HG02943 (cell line): ENCODE results near the gene RILP.

ENCODE experiments used
- ATAC-seq: cut with Tn5 transposase; IDR thresholded peaks from one replicate; pipeline ENCODE4 v1.9.1; 2021; ENCODE audit warnings: mild to moderate bottlenecking, low read depth, moderate library complexity; ENCODE audit not compliant: unreplicated experiment

The RILP gene

DNA sequence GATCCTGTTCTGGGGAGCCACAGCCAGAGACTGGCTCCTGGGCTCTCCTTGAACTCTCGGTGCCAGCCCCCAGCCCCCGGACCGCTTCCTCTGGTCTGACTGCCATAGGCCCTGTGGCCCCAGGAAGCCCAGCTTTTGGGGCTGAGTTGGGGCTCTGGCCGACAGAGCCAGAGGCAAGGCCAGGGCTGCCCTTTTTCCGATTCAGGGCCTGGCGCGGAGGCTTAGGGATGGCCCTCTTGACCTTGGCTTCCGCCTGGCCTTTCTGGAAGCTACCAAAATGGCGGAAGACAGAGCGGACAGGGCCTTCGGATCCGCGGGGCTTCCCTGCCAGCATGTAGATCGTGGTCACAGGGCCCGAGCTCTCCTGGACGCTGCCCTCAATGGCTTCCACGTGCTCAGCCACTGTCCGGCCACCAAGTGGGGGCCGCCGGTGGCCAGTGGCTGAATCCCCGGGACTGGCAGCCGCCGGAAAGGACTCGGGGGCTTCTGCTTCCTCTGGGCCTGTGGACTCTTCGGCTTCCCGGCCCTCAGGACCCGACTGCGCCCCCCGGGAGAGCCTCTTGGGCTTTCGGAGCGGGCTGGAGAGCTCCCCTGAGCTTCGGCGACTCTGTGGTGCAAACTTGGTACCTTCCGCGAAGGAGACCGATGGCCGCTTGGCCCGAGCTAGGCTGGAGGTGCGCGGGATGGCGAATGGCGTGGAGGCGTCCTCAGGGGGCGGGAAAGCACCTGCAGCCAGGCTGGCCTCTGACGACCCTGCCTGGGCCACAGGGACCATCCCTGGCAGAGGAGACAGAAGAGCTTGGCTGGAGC lies 14.6 kb downstream of the RILP start:
- ATAC-seq, result no peak

DNA sequence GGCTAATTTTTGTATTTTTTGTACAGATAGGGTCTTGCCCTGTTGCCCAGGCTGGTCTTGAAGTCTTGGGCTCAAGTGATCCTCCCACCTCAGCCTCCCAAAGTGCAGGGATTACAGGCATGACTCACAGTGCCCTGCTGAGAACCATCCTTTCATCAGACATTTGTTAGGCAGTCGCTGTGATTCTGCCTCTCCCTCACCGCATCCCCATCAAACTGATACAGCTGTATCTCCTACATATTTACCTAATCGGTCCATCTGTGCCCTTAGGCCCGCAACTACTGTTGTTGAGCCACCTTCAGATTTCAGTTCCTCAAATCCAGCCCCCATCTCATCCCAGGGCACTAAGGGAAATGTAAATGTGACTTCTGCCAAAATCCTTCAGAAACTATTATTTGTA lies 19.0 kb downstream of the RILP start:
- no peak for ATAC-seq

- no peak for ATAC-seq
Measured at GRCh38 chr17:1629504-1630310, 20.0 kb downstream of the RILP start.

- peak; percentile 48 for ATAC-seq
Measured at GRCh38 chr17:1628856-1629503, 20.7 kb downstream of the RILP start.

DNA sequence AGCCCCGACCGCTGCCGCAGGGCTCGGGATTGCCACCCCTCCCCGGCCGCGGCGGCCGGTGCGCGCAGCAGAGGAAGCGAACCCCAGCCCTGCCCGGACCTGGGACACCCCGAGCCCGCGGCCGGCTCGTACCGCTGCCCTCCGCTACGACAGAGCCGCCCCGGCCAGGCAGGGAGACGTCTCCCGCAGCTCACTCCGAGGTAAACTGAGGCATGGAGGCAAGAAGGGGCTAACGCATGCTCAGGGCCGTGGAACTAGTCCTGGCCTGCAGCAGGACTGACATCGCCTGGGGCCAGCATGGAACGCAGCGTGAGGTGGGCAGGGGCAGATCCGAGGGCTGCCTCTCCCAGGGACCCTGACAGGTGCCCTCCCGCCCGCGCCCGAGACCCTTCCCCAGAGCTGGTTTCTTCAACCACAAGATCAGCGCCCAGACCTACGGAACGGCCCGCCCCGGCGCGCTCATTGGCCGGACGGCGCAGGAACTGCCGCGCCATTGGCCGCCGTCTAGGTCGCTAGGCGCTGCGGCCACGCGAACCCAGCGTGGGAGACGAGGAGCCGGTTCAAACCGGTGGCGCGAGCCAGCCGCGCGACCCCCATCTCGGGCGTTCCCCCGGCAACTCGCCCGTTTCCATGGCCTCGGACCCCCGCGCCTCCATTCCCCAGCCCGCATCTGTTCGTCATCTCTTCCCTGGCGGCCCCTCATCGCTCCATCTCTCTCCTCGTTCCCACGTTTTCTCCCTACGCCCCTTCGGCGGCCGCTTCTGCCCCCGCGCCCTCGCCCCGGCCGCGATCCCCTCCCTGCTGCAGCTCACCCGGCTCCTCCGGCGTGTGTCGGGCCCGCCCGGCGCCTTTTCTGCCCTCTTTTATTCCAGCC lies 21.4 kb downstream of the RILP start, which contains the start of gene SLC43A2:
Gene SLC43A2 (minus strand): TSS at position 853 of the 874 bp plus-strand sequence. CDS start 960 bp downstream, outside the sequence.
- peak; percentile 46 for ATAC-seq

DNA sequence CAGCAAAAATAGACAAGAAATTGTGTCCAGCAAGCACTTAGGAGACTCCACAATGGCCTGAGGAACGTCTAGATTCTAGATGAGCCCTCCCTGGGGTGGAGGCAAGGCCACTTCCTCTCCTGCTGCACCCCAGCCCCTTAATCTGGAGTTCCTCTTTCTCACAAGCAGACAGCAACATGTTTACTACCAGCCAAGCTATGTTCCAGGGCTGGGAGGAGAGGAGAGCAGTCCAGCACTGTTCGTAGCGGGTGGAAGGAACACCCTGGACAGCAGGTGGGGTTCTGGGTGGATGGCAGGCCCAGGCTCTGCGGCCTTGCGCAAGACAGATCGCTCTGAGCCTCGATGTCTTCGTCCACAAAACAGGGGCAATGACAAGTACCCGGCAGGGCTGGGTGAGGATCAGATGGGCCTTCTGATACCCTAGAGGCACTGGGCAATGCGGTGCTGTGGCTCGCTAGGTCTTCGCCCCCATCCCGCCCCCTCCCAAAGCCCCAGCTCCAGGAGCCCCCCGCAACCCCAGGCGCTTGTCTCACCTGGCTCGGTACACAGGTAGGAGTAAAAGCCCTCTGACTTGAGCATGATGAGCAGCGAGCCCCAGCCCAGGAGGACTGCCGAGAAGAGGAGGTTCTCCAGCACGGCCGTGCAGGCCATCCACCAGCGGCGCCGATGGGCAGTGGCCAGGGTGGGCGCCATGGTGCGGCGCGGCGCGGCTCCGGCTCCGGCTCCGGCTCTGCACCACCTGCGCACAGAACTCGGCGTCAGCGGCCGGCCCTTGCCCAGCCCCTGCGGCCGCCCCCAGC lies 22.3 kb downstream of the RILP start:
- no peak for ATAC-seq

DNA sequence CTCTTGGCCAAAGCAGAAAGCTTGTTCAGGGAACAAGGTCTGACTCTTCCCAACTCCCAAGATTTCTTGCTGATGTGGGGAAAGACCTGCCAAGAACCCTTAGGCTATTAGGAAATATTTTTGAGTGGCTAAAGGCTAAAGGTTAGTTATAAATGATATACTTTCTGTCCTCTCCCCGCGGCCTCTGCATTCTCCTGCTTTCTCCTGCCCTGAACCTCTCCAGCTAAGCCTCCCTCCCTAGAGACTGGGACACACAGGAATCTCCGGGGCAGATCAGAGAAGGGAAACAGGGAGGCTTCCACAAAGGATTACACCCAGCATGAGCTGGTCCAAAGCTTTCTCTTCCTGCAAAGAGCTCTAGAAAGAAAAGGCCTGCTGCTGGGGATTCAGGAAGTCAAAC lies 23.3 kb downstream of the RILP start:
- no peak for ATAC-seq

- ATAC-seq, result no peak
Measured at GRCh38 chr17:1625581-1625980, 24.1 kb downstream of the RILP start.

- no peak for ATAC-seq
Measured at GRCh38 chr17:1625053-1625452, 24.6 kb downstream of the RILP start.

DNA sequence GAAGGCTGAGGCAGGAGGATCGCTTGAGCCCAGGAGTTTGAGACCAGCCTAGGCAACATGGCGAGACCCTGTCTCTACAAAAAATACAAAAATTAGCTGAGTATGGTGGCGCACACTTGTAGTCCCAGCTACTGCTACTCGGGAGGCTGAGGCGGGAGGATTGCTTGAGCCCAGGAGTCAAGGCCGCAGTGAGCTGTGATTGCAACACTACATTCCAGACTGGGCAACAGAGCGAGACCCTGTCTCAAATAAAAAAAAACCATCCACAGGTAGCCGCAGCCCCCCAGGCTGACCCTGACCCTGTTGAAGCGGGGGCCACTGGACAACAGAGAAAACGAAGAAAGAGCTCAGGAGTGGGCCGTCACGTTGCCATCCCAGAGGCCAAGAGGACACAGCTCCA lies 25.0 kb downstream of the RILP start:
- no peak for ATAC-seq

DNA sequence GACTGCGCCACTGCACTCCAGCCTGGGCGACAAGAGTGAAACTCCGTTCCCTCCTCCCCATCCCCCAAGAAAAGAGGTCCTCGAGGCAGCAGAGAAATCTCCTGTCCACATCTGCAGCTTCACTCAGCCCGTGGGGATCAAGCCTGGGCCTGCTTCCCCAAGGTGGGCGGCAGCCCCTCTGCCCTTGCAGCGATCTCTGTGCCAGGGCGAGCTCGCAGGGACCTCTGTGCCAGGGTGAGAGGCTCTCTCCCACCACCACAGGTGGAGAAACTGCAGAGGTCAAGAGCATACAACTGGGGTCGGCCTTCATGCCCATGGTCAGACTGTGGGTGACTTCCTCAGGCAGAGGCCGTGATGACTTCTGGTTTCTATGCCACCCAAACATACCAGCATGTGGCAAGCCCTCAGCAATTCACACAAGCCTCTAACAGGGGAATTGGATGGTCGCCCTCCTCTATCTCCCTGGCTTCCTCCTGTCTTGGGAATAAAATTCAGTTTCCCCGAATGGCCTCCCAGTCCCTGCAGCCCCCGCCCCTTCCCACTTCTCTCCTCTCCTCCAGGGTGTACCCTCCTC lies 26.5 kb downstream of the RILP start:
- ATAC-seq, result no peak

DNA sequence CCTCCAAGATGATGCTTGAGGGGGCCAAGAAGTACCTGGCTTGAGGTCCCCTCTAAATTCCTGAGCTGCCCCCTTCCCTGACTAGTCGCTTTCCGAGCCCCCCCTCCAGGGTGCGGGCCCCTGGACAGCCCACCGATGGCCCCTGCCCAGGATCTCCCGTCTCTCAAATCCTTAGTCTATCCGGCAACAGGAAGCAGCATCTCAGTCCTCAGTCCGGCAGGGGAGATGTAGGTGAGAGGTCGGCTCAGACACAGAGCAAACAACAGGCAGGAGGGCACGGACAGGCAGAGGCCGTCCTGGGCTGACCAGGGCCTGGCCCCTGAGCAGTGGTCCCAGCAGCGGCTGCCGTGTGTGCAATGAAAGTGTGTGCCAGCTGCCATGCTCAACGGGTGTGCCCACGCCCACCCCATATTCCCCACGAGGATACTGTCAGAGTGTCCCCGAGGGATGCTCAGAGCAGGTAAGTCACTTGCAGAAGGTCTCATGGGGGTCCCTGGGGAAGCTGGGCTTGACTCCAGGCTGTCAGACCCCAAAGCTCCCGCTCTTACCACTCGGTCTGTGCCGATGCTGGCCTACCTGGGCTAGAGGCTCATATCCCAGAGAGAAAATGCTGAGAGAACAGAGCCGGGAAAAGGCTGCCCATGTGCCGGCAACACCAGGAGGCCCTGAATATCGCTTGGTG lies 28.3 kb downstream of the RILP start:
- no peak for ATAC-seq

GRCh38 chr17:1620486-1620885 lies 29.2 kb downstream of the RILP start:
- ATAC-seq, result no peak

DNA sequence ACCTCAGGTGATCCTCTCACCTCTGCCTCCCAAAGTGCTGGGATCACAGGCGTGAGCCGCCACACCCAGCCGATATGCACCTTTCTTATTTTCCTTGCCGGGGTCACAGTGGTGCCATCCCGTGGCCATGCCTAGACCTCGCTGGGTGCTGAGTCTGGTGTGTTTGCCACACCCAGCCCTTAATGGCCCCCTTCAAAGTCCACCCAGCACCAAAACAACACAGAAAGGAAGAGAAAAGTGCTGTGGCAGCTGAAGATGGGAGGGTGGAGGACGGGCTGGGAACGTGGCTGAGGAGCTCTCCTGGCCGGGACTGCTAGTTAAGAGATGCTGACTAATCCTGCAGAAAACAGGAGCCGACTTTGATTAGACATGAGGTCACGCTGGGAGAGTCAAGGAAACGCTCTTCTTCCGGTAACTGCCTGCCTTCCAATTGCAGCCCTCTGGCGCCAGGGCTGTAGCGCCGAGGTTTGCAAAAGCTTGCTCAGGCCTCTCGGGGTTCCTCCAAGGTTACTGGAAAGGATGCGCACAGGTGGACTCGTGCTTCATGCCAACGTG lies 32.0 kb downstream of the RILP start:
- no peak for ATAC-seq

DNA sequence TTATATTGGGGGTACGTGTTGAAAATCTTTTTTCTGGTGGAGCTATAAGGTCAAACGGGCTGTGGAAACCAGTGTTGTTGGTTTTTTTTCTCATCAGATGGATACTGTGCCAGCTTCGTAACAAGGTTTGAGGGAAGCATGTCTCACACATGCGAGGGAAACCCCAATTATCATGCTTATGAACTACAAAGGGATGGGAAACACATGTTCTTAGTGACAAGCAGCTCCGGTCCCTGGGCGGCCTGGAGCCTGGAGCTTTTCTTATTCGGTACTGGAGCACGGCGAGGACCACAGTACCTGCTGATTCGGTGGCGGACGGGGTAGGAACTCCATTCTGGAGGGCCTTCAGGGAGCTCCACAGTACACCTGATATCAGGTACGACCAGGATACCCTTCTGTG lies 33.6 kb downstream of the RILP start:
- no peak for ATAC-seq

DNA sequence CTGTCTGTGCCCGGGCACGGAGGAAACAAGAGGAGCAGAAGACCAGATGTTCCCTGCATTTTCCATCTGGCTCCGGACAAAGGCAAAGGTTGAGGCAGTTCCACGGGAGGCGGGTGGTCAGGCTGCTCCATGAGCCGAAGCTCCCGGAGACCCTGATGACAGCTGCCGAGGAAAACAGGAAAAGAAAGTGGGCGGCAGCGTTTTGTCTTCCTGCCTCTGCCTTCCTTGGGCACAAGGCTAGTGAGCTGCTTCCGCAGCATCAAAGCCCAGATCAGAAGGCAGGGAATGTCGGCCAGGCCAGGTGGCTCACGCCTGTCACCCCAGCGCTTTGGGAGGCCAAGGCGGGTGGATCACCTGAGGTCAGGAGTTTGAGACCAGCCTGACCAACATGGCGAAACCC lies 37.3 kb downstream of the RILP start:
- no peak for ATAC-seq

GRCh38 chr17:1611715-1612114 lies 38.0 kb downstream of the RILP start:
- no peak for ATAC-seq

DNA sequence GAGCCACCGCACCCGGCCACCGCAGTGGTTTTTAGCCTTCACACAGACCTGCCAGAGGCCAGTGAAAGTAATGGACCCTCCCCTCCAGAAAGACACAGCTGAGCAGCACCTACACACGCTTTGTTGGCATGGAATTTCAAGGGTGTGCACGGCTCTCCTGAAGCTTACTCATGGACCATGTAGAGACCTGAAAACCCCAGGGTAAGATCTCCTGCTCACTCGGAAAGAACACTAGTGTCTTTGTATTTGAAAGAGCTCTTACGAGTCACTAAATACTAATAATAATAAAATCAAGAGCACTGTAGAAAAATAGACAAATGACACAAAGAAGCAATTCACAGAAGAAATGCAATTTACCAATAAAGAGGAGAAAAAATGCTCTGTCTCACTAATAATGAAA lies 41.0 kb downstream of the RILP start:
- no peak for ATAC-seq
